Karpas-422 (cell line): Measurements from ENCODE around the gene SASH3. TPM values are rescaled to one million over a fixed set of nuclear protein-coding genes. Genes with fewer than 3 reads are reported as not detected.

Source experiments
- DNase-seq: peaks from one replicate; pipeline ENCODE4 v3.0.0-alpha.2; 2015
- H2AFZ ChIP-seq: fragments of 200-600 bp; sonication (generic); 2 replicates; pipeline ENCODE4 v1.6.1; 2014; ENCODE audit warnings: antibody characterized with exemption, low read length, mixed read lengths
- H3K27ac ChIP-seq: fragments of 200-600 bp; sonication (generic); 2 replicates; pipeline ENCODE4 v1.5.1; 2014; ENCODE audit warnings: mild to moderate bottlenecking, low read length, moderate library complexity
- H3K27me3 ChIP-seq: fragments of 200-600 bp; sonication (generic); 2 replicates; pipeline ENCODE4 v1.6.1; 2014; ENCODE audit warnings: low read length, mixed read lengths
- H3K36me3 ChIP-seq: fragments of 200-600 bp; sonication (generic); 2 replicates; pipeline ENCODE4 v1.6.1; 2014; ENCODE audit warnings: low read length, mixed read lengths; ENCODE audit not compliant: insufficient read depth
- H3K4me1 ChIP-seq: fragments of 200-600 bp; sonication (generic); 2 replicates; pipeline ENCODE4 v1.6.1; 2014; ENCODE audit warnings: mild to moderate bottlenecking, low read length, mixed read lengths
- H3K4me2 ChIP-seq: fragments of 200-600 bp; sonication (generic); 2 replicates; pipeline ENCODE4 v1.6.1; 2014; ENCODE audit warnings: low read length, low read depth, mild to moderate bottlenecking; ENCODE audit not compliant: poor library complexity, severe bottlenecking
- H3K4me3 ChIP-seq: fragments of 200-600 bp; sonication (generic); 2 replicates; pipeline ENCODE4 v1.5.1; 2014; ENCODE audit warnings: mild to moderate bottlenecking, antibody characterized with exemption, low read length, mixed read lengths
- H3K79me2 ChIP-seq: fragments of 200-600 bp; sonication (generic); 2 replicates; pipeline ENCODE4 v1.6.1; 2014; ENCODE audit warnings: mild to moderate bottlenecking, low read length, mixed read lengths
- H3K9ac ChIP-seq: fragments of 200-600 bp; sonication (generic); 2 replicates; pipeline ENCODE4 v1.6.0; 2014; ENCODE audit warnings: low read length
- H3K9me2 ChIP-seq: fragments of 200-600 bp; sonication (generic), shearing (Covaris generic); replicated peaks from 2 replicates; pipeline ENCODE4 v1.6.0; 2014; ENCODE audit warnings: mild to moderate bottlenecking, low read length, moderate library complexity; ENCODE audit not compliant: insufficient read depth
- H3K9me3 ChIP-seq: fragments of 300-700, 200-600 bp; sonication (generic); 2 replicates; pipeline ENCODE4 v1.6.1; 2014; ENCODE audit warnings: low read length, mixed read lengths
- H4K20me1 ChIP-seq: fragments of 200-600 bp; sonication (generic); 2 replicates; pipeline ENCODE4 v1.6.1; 2014; ENCODE audit warnings: mild to moderate bottlenecking, antibody characterized with exemption, low read length, low read depth; ENCODE audit not compliant: insufficient read depth
- total RNA-seq: library from RNA; depleted of rRNA; stranded (reverse); fragments of >200 nt; shearing (Covaris generic); gene quantifications from 2 replicates; pipeline ENCODE4 v1.2.3, GENCODE V29; 2014; ENCODE audit warnings: low replicate concordance; rRNA removed

The SASH3 gene
- total RNA-seq: 63.0 and 103 TPM in 2 replicates

- H3K79me2 ChIP-seq: peaks cover 46% of the 10 kb centered on the region
- H3K4me3 ChIP-seq: peak within 1 kb of the TSS; percentile 70
- H3K4me2 ChIP-seq: peak within 1 kb of the TSS; percentile 89
Measured at GRCh38 chrX:129779747-129780146, at the start of gene SASH3. Gene SASH3 (plus strand): TSS chrX:129779949. CDS start chrX:129780098, 149 bp downstream.

GRCh38 chrX:129731228-129731627 lies 48.5 kb upstream of the SASH3 start:
- Histone ChIP-seq H3K4me3 (no peak overlapping the region), H3K9me3 (no peaks in the 10 kb centered on the region), H3K9ac (no peak overlapping the region), H3K27me3 (no peaks in the 10 kb centered on the region), H3K36me3 (no peaks in the 10 kb centered on the region), H3K4me1 (peaks cover 8% of the 10 kb centered on the region), H3K27ac (no peak overlapping the region), H2AFZ (no peak overlapping the region), H3K9me2 (no peaks in the 10 kb centered on the region), H4K20me1 (no peaks in the 10 kb centered on the region), H3K4me2 (no peak overlapping the region), H3K79me2 (no peaks in the 10 kb centered on the region)
- DNase-seq: no peak

More at GRCh38 chrX:129779747-129780146, at the start of gene SASH3:
- no peaks in the 10 kb centered on the region for H3K9me2 ChIP-seq
- H3K27ac ChIP-seq: peak within 1 kb of the TSS; percentile 95
- peak; percentile 84 for DNase-seq
- peak within 1 kb of the TSS; percentile 79 for H3K9ac ChIP-seq
- H3K9me3 ChIP-seq: no peaks in the 10 kb centered on the region
- H3K4me1 ChIP-seq: peaks cover 76% of the 10 kb centered on the region
- H3K27me3 ChIP-seq: no peaks in the 10 kb centered on the region
- no peak within 1 kb of the TSS; the same call in 1 of the 2 replicates for H2AFZ ChIP-seq
- H3K36me3 ChIP-seq: no peaks in the 10 kb centered on the region
- H4K20me1 ChIP-seq: no peaks in the 10 kb centered on the region

- Histone ChIP-seq H3K79me2 (no peaks in the 10 kb centered on the region), H3K9me3 (no peaks in the 10 kb centered on the region), H3K4me3 (no peak overlapping the region), H3K36me3 (no peaks in the 10 kb centered on the region), H3K4me2 (no peak overlapping the region), H3K27ac (no peak overlapping the region), H3K9ac (no peak overlapping the region), H4K20me1 (no peaks in the 10 kb centered on the region), H2AFZ (no peak overlapping the region), H3K27me3 (no peaks in the 10 kb centered on the region), H3K4me1 (peaks cover 8% of the 10 kb centered on the region), H3K9me2 (no peaks in the 10 kb centered on the region)
- DNase-seq: no peak
Measured at GRCh38 chrX:129732857-129733256, 46.9 kb upstream of the SASH3 start.

- no peaks in the 10 kb centered on the region for H3K9me3 ChIP-seq
- H3K27me3 ChIP-seq: no peaks in the 10 kb centered on the region
- H3K4me3 ChIP-seq: no peak overlapping the region
- H2AFZ ChIP-seq: no peak overlapping the region
- no peaks in the 10 kb centered on the region for H3K36me3 ChIP-seq
- H3K9ac ChIP-seq: no peak overlapping the region
- no peaks in the 10 kb centered on the region for H3K9me2 ChIP-seq
- H4K20me1 ChIP-seq: no peaks in the 10 kb centered on the region
- no peak overlapping the region for H3K27ac ChIP-seq
- H3K79me2 ChIP-seq: no peaks in the 10 kb centered on the region
- H3K4me2 ChIP-seq: no peak overlapping the region
- peaks cover 8% of the 10 kb centered on the region for H3K4me1 ChIP-seq
- no peak for DNase-seq
Measured at GRCh38 chrX:129733335-129733734, 46.4 kb upstream of the SASH3 start.

DNA sequence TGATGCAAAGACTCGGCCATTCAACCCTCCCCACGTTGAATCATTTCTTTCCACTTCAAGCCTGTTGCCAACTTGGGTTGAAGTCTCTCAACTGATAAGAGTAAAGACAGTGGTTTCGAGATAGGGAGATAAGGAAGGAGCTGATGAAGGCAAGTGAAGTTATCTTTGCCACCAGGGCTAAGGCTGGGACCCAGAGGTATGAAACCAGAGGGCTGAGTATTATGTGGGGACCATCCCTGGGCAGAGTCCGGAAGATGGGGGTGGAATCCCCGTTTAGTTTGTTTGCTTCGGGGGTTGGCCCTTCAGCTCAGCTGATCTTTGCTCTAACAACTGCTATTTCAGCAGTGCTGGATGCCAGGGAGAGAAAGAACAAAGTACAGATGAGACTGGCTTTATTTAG lies 43.3 kb upstream of the SASH3 start:
- Histone ChIP-seq H3K4me1 (peaks cover 8% of the 10 kb centered on the region), H3K9ac (no peak overlapping the region), H3K36me3 (no peaks in the 10 kb centered on the region), H3K9me3 (no peaks in the 10 kb centered on the region), H3K27ac (no peak overlapping the region), H3K9me2 (no peaks in the 10 kb centered on the region), H3K4me2 (no peak overlapping the region), H4K20me1 (no peaks in the 10 kb centered on the region), H3K79me2 (no peaks in the 10 kb centered on the region), H2AFZ (no peak overlapping the region), H3K27me3 (no peaks in the 10 kb centered on the region), H3K4me3 (no peak overlapping the region)
- DNase-seq: no peak

DNA sequence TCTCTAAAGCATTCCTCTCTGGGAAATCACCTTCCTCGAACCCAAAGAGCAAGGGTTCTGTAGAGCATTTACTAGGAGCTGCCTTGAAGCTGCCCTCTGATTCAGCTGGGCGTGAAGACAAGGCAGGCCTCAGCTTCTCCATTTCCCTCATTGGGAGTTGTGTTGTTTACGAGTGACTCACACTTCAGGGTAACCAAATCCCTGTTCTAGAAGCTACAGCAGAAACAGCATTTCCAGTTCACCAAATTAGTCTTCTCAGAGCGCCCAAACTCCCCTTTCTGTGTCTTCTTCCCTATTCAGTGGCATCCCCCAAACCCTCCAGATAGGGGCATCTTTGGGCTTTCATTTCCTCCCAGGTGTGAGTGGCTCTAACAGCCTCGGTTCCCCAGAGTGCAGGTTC lies 41.8 kb upstream of the SASH3 start:
- Histone ChIP-seq H3K36me3 (no peaks in the 10 kb centered on the region), H2AFZ (no peak overlapping the region), H3K4me1 (peaks cover 3% of the 10 kb centered on the region), H3K9me3 (no peaks in the 10 kb centered on the region), H3K9ac (no peak overlapping the region), H3K27ac (no peak overlapping the region), H3K4me3 (no peak overlapping the region), H3K79me2 (no peaks in the 10 kb centered on the region), H3K9me2 (no peaks in the 10 kb centered on the region), H3K27me3 (no peaks in the 10 kb centered on the region), H3K4me2 (no peak overlapping the region), H4K20me1 (no peaks in the 10 kb centered on the region)
- peak; percentile 57 for DNase-seq

DNA sequence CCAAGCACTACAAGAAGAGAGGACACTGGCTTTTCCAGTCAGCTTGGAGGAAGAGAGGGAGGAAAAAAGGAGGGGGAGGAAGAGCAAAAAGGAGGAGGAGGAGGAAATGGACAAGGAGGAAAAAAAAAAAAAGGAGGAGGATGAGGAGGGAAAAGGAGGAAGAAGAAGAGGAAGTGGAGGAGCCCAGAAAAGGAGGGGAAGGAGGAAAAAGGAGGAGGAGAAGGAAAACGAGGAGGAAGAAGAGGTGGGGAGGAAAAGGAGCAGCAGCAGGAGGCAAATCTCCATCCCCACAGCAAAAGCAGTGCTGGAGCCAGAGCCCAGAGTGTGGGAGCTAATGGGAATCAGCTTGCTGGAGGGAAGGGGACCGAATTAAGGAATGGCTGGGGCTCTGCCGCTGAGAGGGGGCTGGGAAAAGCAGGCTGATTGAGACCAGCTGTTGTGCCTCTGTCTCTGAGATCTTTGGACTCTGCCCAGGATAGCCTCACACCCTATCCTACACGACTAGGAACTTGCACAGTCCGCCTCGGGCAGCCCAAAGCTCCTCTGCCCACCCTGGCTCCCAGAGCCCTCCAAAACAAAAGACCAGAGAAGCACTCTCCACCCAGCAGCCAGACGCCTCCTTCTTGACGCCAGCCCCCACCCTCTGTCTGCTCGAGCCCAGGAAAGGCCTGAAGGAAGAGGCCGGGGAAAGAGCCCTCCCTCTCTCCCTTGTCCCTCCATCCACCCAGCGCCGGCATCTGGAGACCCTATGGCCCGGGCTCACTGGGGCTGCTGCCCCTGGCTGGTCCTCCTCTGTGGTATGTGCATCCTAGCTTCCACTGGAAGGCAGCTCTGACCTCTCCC lies 41.1 kb upstream of the SASH3 start, which contains the start of gene XPNPEP2:
Gene XPNPEP2, plus strand, starts transcription at position 514 of the 843 bp plus-strand sequence. Its CDS starts 235 bp downstream, at position 749.
- Histone ChIP-seq H3K9ac (no peak within 1 kb of the TSS), H3K4me2 (no peak within 1 kb of the TSS), H3K27ac (no peak within 1 kb of the TSS), H3K4me3 (no peak within 1 kb of the TSS), H3K9me3 (no peaks in the 10 kb centered on the region), H3K4me1 (no peaks in the 10 kb centered on the region), H3K27me3 (no peaks in the 10 kb centered on the region), H3K79me2 (no peaks in the 10 kb centered on the region), H3K9me2 (no peaks in the 10 kb centered on the region), H2AFZ (no peak within 1 kb of the TSS), H3K36me3 (no peaks in the 10 kb centered on the region), H4K20me1 (no peaks in the 10 kb centered on the region)
- DNase-seq: no peak

DNA sequence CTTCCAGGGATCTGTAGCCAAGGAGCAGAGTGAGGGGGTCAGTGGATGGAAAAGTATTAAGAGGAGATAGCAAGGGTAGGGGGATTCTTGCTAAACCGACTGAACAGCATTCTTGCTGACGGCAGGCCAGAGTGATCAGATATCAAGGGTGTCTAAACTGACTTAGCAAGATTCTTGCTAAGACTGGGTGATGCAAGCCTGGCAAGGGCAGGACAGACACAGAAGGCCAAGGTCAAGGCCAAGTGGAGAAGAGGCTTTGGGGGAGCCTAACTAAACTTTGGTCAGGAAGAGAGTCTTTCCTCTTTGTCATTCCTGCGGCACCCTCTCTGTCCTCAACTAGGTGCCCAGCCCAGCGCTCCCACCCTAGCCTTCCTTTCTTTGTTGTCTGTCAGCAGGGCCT lies 40.2 kb upstream of the SASH3 start:
- no peaks in the 10 kb centered on the region for H3K79me2 ChIP-seq
- no peak overlapping the region for H2AFZ ChIP-seq
- H3K4me2 ChIP-seq: no peak overlapping the region
- no peaks in the 10 kb centered on the region for H3K9me2 ChIP-seq
- no peaks in the 10 kb centered on the region for H3K36me3 ChIP-seq
- H3K27ac ChIP-seq: no peak overlapping the region
- no peak for DNase-seq
- no peaks in the 10 kb centered on the region for H3K9me3 ChIP-seq
- no peak overlapping the region for H3K4me3 ChIP-seq
- H3K27me3 ChIP-seq: no peaks in the 10 kb centered on the region
- no peaks in the 10 kb centered on the region for H3K4me1 ChIP-seq
- no peak overlapping the region for H3K9ac ChIP-seq
- H4K20me1 ChIP-seq: no peaks in the 10 kb centered on the region
